Measurements from ENCODE around the gene APP. TPM values are rescaled to one million over a fixed set of nuclear protein-coding genes. Genes with fewer than 3 reads are reported as not detected.
A peak's percentile ranks its signal among the peaks of the same experiment; 100 is the strongest.

The APP gene
- total and polyA plus RNA-seq, 8 donors = 373 to 671 (median 580) TPM

GRCh38 chr21:25850126-25850842 is 320.3 kb downstream of the APP start:
- Histone ChIP-seq H3K27me3 (no peaks in the 10 kb centered on the region), H3K27ac (no peak overlapping the region), H3K9me3 (peaks cover 0 to 7% of the 10 kb centered on the region in 2 donors), H3K4me1 (no peaks in the 10 kb centered on the region), H3K4me3 (no peak overlapping the region), H3K36me3 (no peaks in the 10 kb centered on the region)
- intact Hi-C loops (cut with DNase I) = no loop called here
- peak in 1 of 4 donors; percentile 36 for DNase-seq
- no peak for TF ChIP-seq CTCF (IDR thresholded peaks at IDR 0.05)
- no peak for ATAC-seq

- DNase-seq = no peak
Measured at GRCh38 chr21:25848309-25848708, 322.3 kb downstream of the APP start.

GRCh38 chr21:25845729-25846256 is 324.8 kb downstream of the APP start:
- H3K27me3 ChIP-seq = no peaks in the 10 kb centered on the region
- ATAC-seq = no peak
- TF ChIP-seq CTCF (IDR thresholded peaks at IDR 0.05) = no peak
- no peak overlapping the region for H3K27ac ChIP-seq
- no peaks in the 10 kb centered on the region for H3K36me3 ChIP-seq
- H3K4me3 ChIP-seq = no peak overlapping the region
- no peaks in the 10 kb centered on the region for H3K4me1 ChIP-seq
- peaks cover 0 to 7% of the 10 kb centered on the region in 2 donors for H3K9me3 ChIP-seq
- no peak for DNase-seq
- intact Hi-C loops (cut with DNase I) = no loop called here

More at GRCh38 chr21:25848309-25848708, 322.3 kb downstream of the APP start:
- Histone ChIP-seq H3K9me3 (peaks cover 0 to 7% of the 10 kb centered on the region in 2 donors), H3K27ac (no peak overlapping the region), H3K27me3 (no peaks in the 10 kb centered on the region), H3K36me3 (no peaks in the 10 kb centered on the region), H3K4me1 (no peaks in the 10 kb centered on the region), H3K4me3 (no peak overlapping the region)
- no peak for TF ChIP-seq CTCF (IDR thresholded peaks at IDR 0.05)
- intact Hi-C loops (cut with DNase I) = no loop called here
- ATAC-seq = no peak

GRCh38 chr21:25842925-25843324 is 327.6 kb downstream of the APP start:
- Histone ChIP-seq H3K4me3 (no peak overlapping the region), H3K36me3 (no peaks in the 10 kb centered on the region), H3K27me3 (no peaks in the 10 kb centered on the region), H3K27ac (no peak overlapping the region), H3K9me3 (peaks cover 0 to 10% of the 10 kb centered on the region in 2 donors), H3K4me1 (no peaks in the 10 kb centered on the region)
- ATAC-seq = no peak
- TF ChIP-seq CTCF (IDR thresholded peaks at IDR 0.05) = no peak
- no peak for DNase-seq
- intact Hi-C loops (cut with DNase I) = no loop called here

GRCh38 chr21:25838809-25839208 is 331.8 kb downstream of the APP start:
- Histone ChIP-seq H3K4me3 (no peak overlapping the region), H3K9me3 (peaks cover 0 to 14% of the 10 kb centered on the region in 2 donors), H3K4me1 (no peaks in the 10 kb centered on the region), H3K27ac (no peak overlapping the region), H3K36me3 (no peaks in the 10 kb centered on the region), H3K27me3 (no peaks in the 10 kb centered on the region)
- intact Hi-C loops (cut with DNase I) = no loop called here
- no peak for ATAC-seq
- no peak for DNase-seq
- no peak for TF ChIP-seq CTCF (IDR thresholded peaks at IDR 0.05)
